ENCODE data around the gene HRC.

Gene HRC

DNA sequence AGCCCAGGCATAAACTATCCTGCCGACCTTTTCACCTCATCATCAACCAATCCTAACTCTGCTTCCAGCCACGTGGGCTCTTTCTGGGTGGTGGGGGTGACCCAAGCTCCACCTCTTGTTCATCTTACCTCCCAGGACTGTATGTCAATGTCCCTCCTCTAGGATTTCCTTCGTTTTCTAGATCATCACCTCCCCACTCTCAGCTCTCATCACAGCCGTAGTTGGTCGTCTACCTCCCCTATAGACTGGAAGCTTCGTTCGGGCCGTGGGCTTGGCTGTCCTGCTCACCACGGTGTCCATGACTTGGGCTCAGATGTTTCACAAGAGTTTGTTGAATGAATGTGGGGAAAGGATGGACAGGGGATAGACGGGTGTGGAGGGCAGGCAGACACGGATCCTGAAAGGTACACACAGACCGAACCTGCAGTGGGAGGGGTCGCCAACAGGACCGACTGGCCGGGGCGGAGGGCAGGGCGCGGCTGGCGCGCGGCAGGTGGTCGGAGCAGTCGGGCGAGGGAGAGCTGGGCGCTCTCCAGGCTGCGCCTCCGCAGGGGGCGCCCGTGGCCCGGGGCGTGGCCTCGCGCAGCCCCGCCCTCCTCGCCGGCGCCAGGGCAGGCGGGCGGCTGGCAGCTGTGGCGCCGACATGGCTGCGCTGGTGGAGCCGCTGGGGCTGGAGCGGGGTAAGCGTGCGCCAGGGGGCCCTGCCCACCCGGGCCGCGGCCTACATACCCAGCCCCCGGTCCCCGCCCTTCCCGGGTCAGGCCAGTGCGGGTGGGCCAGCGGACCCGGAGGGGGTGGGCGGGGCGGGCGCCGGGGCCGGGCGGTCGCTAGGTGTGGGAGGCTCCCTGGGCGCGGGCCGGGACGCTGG lies 41.2 kb downstream of the HRC start, which contains the start of gene LIN7B:
Gene LIN7B (plus strand): TSS at position 609 of the 868 bp plus-strand sequence. CDS start 35 bp downstream, at position 644.
- no peak for DNase-seq

DNA sequence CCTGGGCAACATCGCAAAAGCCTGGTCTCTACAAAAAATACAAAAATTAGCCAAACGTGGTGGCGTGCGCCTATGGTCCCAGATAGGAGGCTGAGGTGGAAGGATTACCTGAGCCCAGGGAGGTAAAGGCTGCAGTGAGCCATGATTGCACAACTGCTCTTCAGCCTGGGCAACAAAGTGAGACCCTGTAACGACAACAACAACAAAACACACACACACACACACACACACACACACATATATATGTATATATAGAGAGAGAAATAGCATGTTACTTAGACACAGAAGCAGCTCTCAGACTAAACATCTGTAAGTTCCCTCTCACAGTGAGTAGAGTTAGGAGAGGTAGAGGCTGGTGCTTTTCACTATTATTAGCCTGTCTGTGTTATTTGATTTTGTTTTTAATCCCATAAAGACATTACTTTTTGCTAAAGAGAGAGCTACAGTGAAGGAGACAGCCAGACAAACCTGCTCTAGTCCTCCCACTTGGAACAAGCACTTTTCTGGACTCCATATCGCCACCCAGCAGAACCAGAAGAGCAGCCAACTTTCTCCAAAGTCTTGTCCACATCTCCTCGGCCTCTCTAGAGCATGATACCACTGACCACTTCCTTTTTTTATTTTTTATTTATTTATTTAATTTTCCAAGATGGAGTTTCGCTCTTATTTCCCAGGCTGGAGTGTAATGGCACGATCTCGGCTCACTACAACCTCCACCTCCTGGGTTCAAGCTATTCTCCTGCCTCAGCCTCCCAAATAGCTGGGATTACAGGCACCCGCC lies 43.8 kb downstream of the HRC start:
- DNase-seq: no peak

DNA sequence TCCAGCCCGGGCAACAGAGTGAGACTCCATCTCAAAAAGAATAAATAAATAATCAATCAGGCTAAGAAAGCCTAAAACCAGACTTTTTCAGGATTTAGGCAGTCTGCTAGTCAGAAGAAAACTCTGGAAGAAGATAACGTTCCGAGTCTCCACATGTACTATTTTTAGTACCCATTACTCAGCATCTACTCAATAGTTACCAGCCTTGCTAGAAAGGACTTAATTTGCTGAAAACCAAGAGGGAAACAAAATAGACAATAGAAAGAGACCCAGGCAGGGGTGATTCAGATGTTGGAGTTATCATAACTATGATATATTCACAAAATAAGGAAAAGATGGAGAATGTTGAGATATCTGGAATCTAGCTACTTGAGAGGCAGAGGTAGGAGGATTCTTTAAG lies 44.6 kb downstream of the HRC start:
- DNase-seq: no peak

DNA sequence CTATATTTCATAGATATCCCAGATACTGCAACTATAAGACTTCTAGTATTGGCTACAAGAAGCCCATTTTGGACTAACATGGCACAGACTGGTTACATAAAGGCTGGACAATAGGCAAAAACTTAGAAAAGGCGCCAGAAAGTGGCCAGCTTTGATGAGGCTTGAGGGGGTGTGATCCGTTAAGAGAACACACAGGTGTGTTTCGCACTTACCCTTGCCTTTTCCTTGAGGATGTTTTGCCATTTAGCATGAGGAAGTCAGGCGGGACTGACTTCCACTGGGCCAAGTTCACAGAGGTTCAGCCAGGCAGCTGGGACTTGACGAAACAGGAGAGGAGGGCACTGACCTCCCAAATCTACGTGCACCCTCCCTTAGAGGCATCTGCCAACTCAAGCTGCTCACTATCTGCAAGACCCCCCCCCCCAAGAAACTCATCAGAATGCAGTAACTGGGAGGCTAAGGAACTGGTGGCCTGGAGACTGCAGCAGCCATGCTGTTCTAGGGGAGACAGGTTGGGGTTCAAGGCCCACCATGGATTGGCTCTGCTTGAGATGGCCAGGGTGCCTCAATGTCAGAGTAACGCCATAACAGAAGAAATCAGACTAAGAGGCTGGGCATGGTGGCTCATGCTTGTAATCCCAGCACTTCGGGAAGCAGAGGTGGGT lies 45.5 kb downstream of the HRC start:
- DNase-seq: no peak

DNA sequence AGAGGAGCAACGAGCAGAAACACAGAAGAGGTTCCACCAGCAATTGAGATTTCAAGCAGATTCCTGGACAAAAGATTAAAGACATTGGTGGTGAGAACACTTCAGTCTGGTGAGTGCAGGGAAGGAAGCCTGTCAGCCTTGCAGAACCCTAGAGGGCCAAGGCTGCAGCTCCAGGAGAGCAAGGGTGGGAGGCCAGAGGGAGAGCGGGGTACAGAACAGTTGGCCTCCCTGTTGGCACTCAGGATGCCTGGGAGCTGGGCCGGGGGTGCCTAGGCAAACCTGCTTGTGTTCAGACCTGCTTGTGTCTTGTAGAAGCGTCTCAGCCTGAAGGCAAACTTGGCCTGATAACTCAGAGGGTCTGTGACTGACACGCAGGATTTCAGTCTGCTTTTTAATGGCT lies 46.1 kb downstream of the HRC start:
- DNase-seq: no peak

DNA sequence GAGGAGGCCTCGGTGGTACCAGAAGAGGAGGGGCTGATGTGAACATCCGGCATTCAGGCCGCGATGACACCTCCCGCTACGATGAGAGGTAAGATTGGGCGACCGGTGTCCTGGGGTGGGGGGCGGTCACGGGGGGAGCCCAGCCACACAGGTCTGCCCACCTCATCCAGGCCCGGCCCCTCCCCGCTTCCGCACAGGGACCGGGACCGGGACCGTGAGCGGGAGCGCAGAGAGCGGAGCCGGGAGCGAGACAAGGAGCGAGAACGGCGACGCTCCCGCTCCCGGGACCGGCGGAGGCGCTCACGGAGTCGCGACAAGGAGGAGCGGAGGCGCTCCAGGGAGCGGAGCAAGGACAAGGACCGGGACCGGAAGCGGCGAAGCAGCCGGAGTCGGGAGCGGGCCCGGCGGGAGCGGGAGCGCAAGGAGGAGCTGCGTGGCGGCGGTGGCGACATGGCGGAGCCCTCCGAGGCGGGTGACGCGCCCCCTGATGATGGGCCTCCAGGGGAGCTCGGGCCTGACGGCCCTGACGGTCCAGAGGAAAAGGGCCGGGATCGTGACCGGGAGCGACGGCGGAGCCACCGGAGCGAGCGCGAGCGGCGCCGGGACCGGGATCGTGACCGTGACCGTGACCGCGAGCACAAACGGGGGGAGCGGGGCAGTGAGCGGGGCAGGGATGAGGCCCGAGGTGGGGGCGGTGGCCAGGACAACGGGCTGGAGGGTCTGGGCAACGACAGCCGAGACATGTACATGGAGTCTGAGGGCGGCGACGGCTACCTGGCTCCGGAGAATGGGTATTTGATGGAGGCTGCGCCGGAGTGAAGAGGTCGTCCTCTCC lies 47.4 kb downstream of the HRC start:
- DNase-seq: no peak

DNA sequence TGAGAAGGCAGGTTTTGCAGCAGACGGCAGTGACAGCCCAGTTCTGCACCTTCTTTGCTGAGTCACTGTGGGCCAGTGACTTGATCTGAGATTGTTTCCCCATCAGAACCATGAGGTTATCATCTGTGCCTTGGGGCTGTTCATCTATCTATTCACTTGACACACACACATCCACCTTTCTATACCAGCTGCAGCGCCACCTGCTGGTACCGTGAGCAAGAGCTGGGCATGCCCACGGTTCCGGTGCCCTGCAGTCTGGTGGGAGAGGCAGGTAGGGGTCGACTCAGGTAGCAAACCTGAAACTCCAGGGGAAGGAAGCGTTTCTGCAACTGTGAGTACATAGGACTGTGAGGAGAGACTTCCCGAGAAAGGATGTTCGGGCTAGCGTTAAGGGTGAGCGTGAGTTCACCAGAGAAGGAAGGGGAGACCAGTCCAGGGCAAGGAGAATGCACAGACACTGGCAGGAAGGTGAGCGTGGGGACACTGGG lies 48.5 kb downstream of the HRC start:
- no peak for DNase-seq

DNA sequence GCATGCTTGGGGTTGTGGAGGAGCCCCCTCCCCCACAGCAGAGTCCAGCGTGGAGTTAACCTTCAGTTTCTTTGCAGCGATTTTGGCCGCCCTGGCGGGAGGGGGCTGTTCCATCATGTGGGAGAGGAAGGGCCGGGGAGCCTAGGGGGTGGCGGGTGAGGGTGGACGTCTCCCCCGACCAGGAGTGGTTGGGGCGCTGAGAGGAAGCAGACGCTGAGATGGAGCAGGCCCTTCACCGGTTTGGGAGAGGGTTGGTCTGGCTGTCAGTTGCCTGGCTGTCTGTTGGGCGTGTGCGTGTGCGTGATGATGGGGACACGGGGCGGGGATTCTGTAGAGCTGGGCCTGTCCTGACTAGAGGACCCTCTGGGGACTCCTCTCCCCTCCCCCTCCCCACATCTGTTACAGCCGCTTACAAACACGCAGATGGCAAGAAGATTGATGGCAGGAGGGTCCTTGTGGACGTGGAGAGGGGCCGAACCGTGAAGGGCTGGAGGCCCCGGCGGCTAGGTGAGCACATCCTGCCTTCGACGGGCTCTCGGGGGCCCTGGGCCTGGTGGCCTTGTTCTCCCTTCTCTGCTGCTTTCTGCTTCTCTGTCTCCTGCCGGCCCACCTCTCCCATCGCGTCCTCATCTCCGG lies 50.8 kb downstream of the HRC start:
- no peak for DNase-seq

DNA sequence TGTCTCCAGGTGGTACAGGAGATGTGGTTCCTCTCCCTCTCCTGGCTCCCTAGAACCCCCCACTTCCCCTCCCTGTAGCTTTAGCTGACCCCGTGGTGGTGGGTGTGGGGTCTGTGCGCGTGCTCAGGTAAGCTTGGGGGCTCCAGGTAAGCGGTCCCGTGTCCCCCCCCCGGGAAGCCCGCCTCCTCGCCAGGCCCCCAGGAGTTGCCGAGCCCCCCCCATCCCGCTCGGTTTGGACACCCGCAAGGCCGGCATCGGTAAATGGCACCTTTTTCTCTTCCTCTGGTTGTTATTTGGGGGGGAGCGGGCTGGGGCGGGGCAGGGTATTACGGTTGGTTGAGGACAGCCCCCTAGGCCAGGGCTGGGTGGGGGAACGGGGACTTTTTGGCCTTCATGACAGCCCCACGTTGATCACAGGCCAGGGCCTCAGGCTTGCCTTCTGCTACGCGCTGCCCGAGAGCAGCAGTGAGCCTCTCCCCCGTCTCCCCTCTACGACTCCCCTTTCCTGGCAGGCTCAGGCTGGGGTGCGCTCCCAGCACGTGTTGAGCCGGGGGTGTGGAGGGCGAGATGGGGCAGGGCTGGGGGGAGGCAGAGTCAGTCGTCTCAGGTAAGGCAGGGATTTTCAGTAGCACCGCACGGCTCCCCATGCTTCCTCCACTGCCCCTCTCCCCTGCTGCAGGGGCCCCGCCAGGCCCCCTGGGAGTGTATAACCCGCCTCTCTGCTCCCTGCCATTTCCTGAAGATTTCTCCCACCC lies 51.7 kb downstream of the HRC start:
- no peak for DNase-seq

DNA sequence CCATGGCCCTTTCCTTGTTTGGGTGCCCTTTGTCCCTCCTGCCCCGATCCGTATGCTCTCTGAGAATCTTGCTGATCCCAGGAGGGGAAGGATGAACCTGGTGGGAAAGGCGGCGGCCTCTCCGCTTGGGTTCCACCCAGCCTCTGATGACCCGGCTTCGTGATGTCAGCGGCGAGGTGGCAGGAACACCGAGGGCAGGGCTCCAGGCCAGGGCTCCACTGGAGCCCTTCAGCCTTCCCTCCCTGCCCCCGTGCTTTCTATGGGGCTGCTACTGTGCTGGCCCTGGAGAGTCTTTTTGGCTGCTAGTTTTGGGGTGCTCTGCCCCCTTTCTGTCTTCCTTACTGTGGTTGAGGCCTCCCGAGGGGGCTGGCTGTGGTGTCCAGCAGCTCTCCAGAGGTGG lies 52.9 kb downstream of the HRC start:
- no peak for DNase-seq
